ENCODE results near the gene BIRC2. TPM values are rescaled to one million over a fixed set of nuclear protein-coding genes. Genes with fewer than 3 reads are reported as not detected.

The BIRC2 gene
- total RNA-seq, 1 experiment from 2014 or later = 36.1 TPM

DNA sequence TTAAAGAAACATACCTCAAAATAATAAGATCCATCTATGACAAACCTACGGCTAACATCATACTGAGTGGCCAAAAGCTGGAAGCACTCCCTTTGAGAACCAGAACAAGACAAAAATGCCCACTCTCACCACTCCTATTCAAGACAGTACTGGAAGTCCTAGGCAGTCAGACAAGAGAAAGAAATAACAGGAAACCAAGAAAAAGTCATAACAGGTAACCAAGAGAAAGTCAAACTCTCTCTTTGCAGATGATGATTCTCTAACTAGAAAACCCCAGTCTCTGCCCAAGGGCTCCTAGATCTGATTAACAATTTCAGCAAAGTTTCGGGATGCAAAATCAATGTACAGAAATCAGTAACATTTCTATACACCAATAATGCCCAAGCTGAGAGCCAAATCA is 70.0 kb downstream of the BIRC2 start:
- no peak for ATAC-seq
- H3F3A ChIP-seq (ENCODE audit: low read length, unreplicated experiment) = no peaks in the 10 kb centered on the region
- CTCF ChIA-PET = no interaction called here
- TF ChIP-seq EZH2phosphoT487 (IDR thresholded peaks at IDR 0.05; ENCODE audit: borderline replicate concordance, low read length) (no peak), EZH2 (IDR thresholded peaks at IDR 0.05; ENCODE audit: low read length, unreplicated experiment) (no peak)
- TF ChIP-seq, protein P1, sequence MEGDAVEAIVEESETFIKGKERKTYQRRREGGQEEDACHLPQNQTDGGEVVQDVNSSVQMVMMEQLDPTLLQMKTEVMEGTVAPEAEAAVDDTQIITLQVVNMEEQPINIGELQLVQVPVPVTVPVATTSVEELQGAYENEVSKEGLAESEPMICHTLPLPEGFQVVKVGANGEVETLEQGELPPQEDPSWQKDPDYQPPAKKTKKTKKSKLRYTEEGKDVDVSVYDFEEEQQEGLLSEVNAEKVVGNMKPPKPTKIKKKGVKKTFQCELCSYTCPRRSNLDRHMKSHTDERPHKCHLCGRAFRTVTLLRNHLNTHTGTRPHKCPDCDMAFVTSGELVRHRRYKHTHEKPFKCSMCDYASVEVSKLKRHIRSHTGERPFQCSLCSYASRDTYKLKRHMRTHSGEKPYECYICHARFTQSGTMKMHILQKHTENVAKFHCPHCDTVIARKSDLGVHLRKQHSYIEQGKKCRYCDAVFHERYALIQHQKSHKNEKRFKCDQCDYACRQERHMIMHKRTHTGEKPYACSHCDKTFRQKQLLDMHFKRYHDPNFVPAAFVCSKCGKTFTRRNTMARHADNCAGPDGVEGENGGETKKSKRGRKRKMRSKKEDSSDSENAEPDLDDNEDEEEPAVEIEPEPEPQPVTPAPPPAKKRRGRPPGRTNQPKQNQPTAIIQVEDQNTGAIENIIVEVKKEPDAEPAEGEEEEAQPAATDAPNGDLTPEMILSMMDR (conservative IDR thresholded peaks at IDR 0.05; ENCODE audit: low read depth, low read length) = no peak
- no peak overlapping the region for H3K27ac ChIP-seq (ENCODE audit: low read length)
- intact Hi-C loops (cut with micrococcal nuclease) = no loop called here
- H3K27me3 ChIP-seq (ENCODE audit: low read length) = no peaks in the 10 kb centered on the region
- POLR2A ChIA-PET (ENCODE audit: unreplicated experiment) = no interaction called here
- no TSS peak for BruUV-seq (replicated peaks)
- no peaks in the 10 kb centered on the region for H3K9me3 ChIP-seq (ENCODE audit: low read length)
- H3K79me2 ChIP-seq (ENCODE audit: low read length) = peaks cover 93% of the 10 kb centered on the region
- DNase-seq = no peak
- H4K20me1 ChIP-seq (ENCODE audit: low read length) = peaks cover 32% of the 10 kb centered on the region
- H3K4me3 ChIP-seq (ENCODE audit: low read length) = no peak overlapping the region
- no peaks in the 10 kb centered on the region for H3K4me1 ChIP-seq (ENCODE audit: insufficient read depth, low read length)
- no peak overlapping the region for H3K4me2 ChIP-seq (ENCODE audit: low read length)
- peaks cover 7% of the 10 kb centered on the region for H3K36me3 ChIP-seq (ENCODE audit: low read depth, low read length)
- H3K9me2 ChIP-seq (replicated peaks; ENCODE audit: low read length) = no peaks in the 10 kb centered on the region
- no peak overlapping the region for H2AFZ ChIP-seq (ENCODE audit: low read length)
- no peak overlapping the region for H3K9ac ChIP-seq (ENCODE audit: low read length)

DNA sequence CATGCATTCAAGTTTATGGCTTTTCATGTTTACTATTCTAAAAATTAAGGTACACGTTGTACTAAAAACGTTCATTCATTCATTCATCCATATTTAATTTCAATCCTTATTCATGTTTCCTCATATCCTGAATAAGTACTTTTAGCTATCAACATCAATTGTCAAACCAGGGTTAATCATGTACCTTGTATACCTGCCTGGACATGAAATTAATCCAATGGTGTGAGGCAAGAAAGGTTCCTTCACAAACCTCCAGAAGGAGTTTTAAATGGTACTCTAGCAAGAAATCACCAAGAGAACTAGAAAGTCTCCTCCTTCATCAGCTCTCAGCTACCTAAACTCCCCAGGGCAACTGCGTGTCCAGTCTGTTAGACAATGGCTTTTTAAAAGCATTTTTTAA is 72.2 kb downstream of the BIRC2 start:
- TF ChIP-seq, protein P1 (conservative IDR thresholded peaks at IDR 0.05; ENCODE audit: low read depth, low read length) = no peak
- TF ChIP-seq EZH2phosphoT487 (IDR thresholded peaks at IDR 0.05; ENCODE audit: borderline replicate concordance, low read length) (no peak), EZH2 (IDR thresholded peaks at IDR 0.05; ENCODE audit: low read length, unreplicated experiment) (no peak)
- no peaks in the 10 kb centered on the region for H3K9me2 ChIP-seq (replicated peaks; ENCODE audit: low read length)
- intact Hi-C loops (cut with micrococcal nuclease) = no loop called here
- no peak overlapping the region for H3K9ac ChIP-seq (ENCODE audit: low read length)
- H3K4me1 ChIP-seq (ENCODE audit: insufficient read depth, low read length) = no peaks in the 10 kb centered on the region
- H3F3A ChIP-seq (ENCODE audit: low read length, unreplicated experiment) = no peaks in the 10 kb centered on the region
- no peak overlapping the region for H3K4me3 ChIP-seq (ENCODE audit: low read length)
- no peak overlapping the region for H3K27ac ChIP-seq (ENCODE audit: low read length)
- peaks cover 81% of the 10 kb centered on the region for H3K79me2 ChIP-seq (ENCODE audit: low read length)
- H4K20me1 ChIP-seq (ENCODE audit: low read length) = peaks cover 31% of the 10 kb centered on the region
- POLR2A ChIA-PET (ENCODE audit: unreplicated experiment) = no interaction called here
- ATAC-seq (no peak), DNase-seq (no peak)
- no peaks in the 10 kb centered on the region for H3K9me3 ChIP-seq (ENCODE audit: low read length)
- no peaks in the 10 kb centered on the region for H3K27me3 ChIP-seq (ENCODE audit: low read length)
- no TSS peak for BruUV-seq (replicated peaks)
- H3K4me2 ChIP-seq (ENCODE audit: low read length) = no peak overlapping the region
- CTCF ChIA-PET = no interaction called here
- H3K36me3 ChIP-seq (ENCODE audit: low read depth, low read length) = peaks cover 7% of the 10 kb centered on the region
- H2AFZ ChIP-seq (ENCODE audit: low read length) = no peak overlapping the region

DNA sequence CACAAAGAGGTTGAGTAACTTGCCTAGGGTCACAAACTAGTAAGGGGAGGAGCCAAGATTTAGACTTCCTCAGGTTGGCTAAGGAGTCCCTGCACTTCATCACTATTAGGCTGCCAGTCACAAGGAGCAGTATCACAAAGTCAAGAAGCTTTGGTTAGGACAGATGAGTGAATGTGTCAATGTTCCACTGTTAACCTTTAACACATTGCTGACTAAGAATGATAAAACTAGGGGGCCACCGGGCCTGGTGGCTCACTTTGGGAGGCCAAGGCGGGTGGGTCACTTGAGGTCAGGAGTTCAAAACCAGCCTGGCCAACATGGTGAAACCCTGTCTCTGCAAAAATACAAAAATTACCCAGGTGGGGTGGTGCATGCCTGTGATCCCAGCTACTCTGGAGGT is 73.5 kb downstream of the BIRC2 start:
- no TSS peak for BruUV-seq (replicated peaks)
- TF ChIP-seq EZH2 (IDR thresholded peaks at IDR 0.05; ENCODE audit: low read length, unreplicated experiment) = no peak
- TF ChIP-seq, protein P1 (conservative IDR thresholded peaks at IDR 0.05; ENCODE audit: low read depth, low read length) = no peak
- no peak for TF ChIP-seq EZH2phosphoT487 (IDR thresholded peaks at IDR 0.05; ENCODE audit: borderline replicate concordance, low read length)
- no peak overlapping the region for H3K27ac ChIP-seq (ENCODE audit: low read length)
- ChIA-PET POLR2A (ENCODE audit: unreplicated experiment) (no interaction called here), CTCF (no interaction called here)
- ATAC-seq = no peak
- no peaks in the 10 kb centered on the region for H3F3A ChIP-seq (ENCODE audit: low read length, unreplicated experiment)
- H3K36me3 ChIP-seq (ENCODE audit: low read depth, low read length) = peaks cover 7% of the 10 kb centered on the region
- no peak overlapping the region for H3K4me2 ChIP-seq (ENCODE audit: low read length)
- H3K27me3 ChIP-seq (ENCODE audit: low read length) = no peaks in the 10 kb centered on the region
- no peak overlapping the region for H3K9ac ChIP-seq (ENCODE audit: low read length)
- intact Hi-C loops (cut with micrococcal nuclease) = no loop called here
- H4K20me1 ChIP-seq (ENCODE audit: low read length) = peaks cover 17% of the 10 kb centered on the region
- H2AFZ ChIP-seq (ENCODE audit: low read length) = no peak overlapping the region
- peaks cover 68% of the 10 kb centered on the region for H3K79me2 ChIP-seq (ENCODE audit: low read length)
- H3K4me1 ChIP-seq (ENCODE audit: insufficient read depth, low read length) = no peaks in the 10 kb centered on the region
- no peaks in the 10 kb centered on the region for H3K9me2 ChIP-seq (replicated peaks; ENCODE audit: low read length)
- DNase-seq = no peak
- H3K4me3 ChIP-seq (ENCODE audit: low read length) = no peak overlapping the region
- no peaks in the 10 kb centered on the region for H3K9me3 ChIP-seq (ENCODE audit: low read length)
